Urinary bladder (tissue), 4 donors: ENCODE measurements around the gene UNC119B. TPM values are rescaled to one million over a fixed set of nuclear protein-coding genes. Genes with fewer than 3 reads are reported as not detected.
A peak's percentile ranks its signal among the peaks of the same experiment; 100 is the strongest.
"Not testable (repeated sequence)": the region's sequence is repeated elsewhere in the genome, so short reads cannot be mapped to it uniquely, and the experiment has no call there.

Experiments
- DNase-seq: peaks from one replicate; pipeline ENCODE4 v3.0.0-alpha.2; 2015; ENCODE audit errors: extremely low spot score
- H3K27ac ChIP-seq: one replicate; pipeline ENCODE4 v1.5.1; 2013; ENCODE audit warnings: low read depth, mild to moderate bottlenecking, moderate library complexity
- H3K36me3 ChIP-seq: one replicate; pipeline ENCODE4 v1.6.1; 2013; ENCODE audit warnings: mild to moderate bottlenecking, moderate library complexity; ENCODE audit not compliant: insufficient read depth
- H3K4me1 ChIP-seq: one replicate; pipeline ENCODE4 v1.6.1; 2013; ENCODE audit warnings: mild to moderate bottlenecking, moderate library complexity; ENCODE audit not compliant: insufficient read depth
- H3K4me3 ChIP-seq: one replicate; pipeline ENCODE4 v1.5.1; 2013; ENCODE audit warnings: low read depth, low read length
- WGBS: extraction: QIAGEN DNeasy Blood & Tissue Kit; methylation state at CpG from one replicate; pipeline ENCODE4 v1.1.7; 2013; 5-methylcytosine and 5-hydroxymethylcytosine counted together
- polyA plus RNA-seq: library from polyadenylated mRNA; stranded (reverse); fragments of 200-250 nt; gene quantifications from one replicate; pipeline ENCODE4 v1.2.3, GENCODE V29; 2013
- total RNA-seq: library from RNA; depleted of rRNA; stranded (reverse); fragments of >200 nt; gene quantifications from one replicate; pipeline ENCODE4 v1.2.3, GENCODE V29; 2014
- donor health status: healthy with polysubstance abuse.
- donor health status: healthy.

UNC119B gene
- total and polyA plus RNA-seq, 2 donors = 17.5 to 24.8 TPM

DNA sequence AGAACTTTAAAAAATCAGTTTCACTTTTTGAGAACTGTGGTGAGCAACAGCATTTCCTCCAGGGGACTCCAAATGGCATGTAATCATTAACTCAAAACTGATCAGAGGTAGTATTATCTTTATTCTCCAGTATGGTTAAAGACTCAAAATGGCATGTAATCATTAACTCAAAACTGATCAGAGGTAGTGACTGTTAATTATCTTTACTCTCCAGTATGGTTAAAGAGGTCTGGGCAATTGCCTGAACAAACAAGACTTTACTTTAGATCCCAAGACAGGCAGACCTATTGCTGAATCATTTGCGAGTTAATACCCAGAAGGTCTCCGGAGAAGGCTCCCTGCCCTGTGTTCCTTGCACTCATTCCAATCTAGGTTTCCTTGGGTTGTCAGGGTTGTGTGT is 8.8 kb downstream of the UNC119B start:
- peaks cover 6% of the 10 kb centered on the region for H3K36me3 ChIP-seq
- no peak overlapping the region for H3K27ac ChIP-seq
- no peak overlapping the region for H3K4me3 ChIP-seq
- H3K4me1 ChIP-seq = no peaks in the 10 kb centered on the region
- 96% methylated on average over 2 of the region's 2 CpGs for WGBS
- no peak for DNase-seq

- H3K36me3 ChIP-seq = peaks cover 6% of the 10 kb centered on the region
- WGBS = 87% methylated on average over 11 of the region's 11 CpGs
- H3K4me1 ChIP-seq = no peaks in the 10 kb centered on the region
- no peak overlapping the region for H3K4me3 ChIP-seq
- H3K27ac ChIP-seq = no peak overlapping the region
- DNase-seq = no peak
These were observed 9.4 kb downstream of the UNC119B start for GRCh38 chr12:120719496-120720233.

DNA sequence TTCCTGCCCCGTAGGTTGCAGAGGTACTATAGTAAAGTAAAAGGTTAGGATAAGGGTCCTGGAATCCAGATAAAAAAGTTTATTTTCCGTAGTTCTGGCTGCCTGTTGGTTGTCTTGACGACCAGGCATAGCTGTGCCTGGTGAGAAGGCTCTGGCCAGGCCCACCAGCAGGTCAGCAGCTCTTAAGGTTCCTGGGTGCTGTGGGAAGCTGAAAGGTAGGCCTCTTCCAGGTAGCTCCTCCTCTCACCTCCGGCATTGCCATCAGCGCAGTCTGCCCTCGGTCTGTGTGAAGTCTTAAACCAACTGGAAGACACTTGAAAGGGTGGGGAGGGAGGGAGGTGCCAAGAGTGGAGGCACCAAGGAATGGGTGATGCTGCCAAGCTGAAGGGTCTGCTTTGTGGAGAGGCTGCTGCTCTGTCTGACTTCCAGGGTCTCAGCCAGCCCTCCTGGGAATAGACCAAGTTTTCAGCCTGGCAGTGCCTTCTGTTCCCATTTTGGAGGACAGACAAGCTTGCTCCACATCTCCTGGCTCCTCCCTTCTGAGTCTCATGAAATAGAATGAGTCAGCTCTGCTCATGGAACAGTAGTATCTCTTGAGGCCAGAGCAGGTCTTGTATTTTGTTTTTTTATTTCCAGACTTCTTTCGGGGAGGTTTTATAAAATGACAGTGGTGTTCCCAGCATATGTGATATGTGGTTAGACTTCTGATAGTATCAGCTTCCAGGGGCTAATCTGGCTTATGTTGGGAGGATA is 10.2 kb downstream of the UNC119B start:
- no peaks in the 10 kb centered on the region for H3K4me1 ChIP-seq
- peaks cover 6% of the 10 kb centered on the region for H3K36me3 ChIP-seq
- 80% methylated on average over 7 of the region's 7 CpGs for WGBS
- DNase-seq = no peak
- no peak overlapping the region for H3K27ac ChIP-seq
- H3K4me3 ChIP-seq = no peak overlapping the region

GRCh38 chr12:120720987-120721801 is 10.9 kb downstream of the UNC119B start:
- DNase-seq = no peak
- WGBS = 93% methylated on average over 10 of the region's 10 CpGs

GRCh38 chr12:120721866-120722265 is 11.6 kb downstream of the UNC119B start:
- no peak overlapping the region for H3K27ac ChIP-seq
- H3K4me3 ChIP-seq = no peak overlapping the region
- peaks cover 6% of the 10 kb centered on the region for H3K36me3 ChIP-seq
- DNase-seq = no peak
- 91% methylated on average over 3 of the region's 3 CpGs for WGBS
- H3K4me1 ChIP-seq = no peaks in the 10 kb centered on the region

More at GRCh38 chr12:120720987-120721801, 10.9 kb downstream of the UNC119B start:
- no peak overlapping the region for H3K4me3 ChIP-seq
- no peak overlapping the region for H3K27ac ChIP-seq
- H3K4me1 ChIP-seq = no peaks in the 10 kb centered on the region
- H3K36me3 ChIP-seq = peaks cover 6% of the 10 kb centered on the region

- peaks cover 6% of the 10 kb centered on the region for H3K36me3 ChIP-seq
- H3K4me3 ChIP-seq = no peak overlapping the region
- DNase-seq = no peak
- WGBS = 95% methylated on average over 2 of the region's 2 CpGs
- H3K4me1 ChIP-seq = no peaks in the 10 kb centered on the region
- no peak overlapping the region for H3K27ac ChIP-seq
These were observed 12.5 kb downstream of the UNC119B start for GRCh38 chr12:120722784-120723183.

- Histone ChIP-seq H3K36me3 (peaks cover 3% of the 10 kb centered on the region), H3K4me1 (no peaks in the 10 kb centered on the region), H3K4me3 (no peak overlapping the region), H3K27ac (no peak overlapping the region)
- DNase-seq = no peak
- WGBS = 67% methylated on average over 5 of the region's 5 CpGs
These were observed 14.5 kb downstream of the UNC119B start for GRCh38 chr12:120724720-120725119.

DNA sequence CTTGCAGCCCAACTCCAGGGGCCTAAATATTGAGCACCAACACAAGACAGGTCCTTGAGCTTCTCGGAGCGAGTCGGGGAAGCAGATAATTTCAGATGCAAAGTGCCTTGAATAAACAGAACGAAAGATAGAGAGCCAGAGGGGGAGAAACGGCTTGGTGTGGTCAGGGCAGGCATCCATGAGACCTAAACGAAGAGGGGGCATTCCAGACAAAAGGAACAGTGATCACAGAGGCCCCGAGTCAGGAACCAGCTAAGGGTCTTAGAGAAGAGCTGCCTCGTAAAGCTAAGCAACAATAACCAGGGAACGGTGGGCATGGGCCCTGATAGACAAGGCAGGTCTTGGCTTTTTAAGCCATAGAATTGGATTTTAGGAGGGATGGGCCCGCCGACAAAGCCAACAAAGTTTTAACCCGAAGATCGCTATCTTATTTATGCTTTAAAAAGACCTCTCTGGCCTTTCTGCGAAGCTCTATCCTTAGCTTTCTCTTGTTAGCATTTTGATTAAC is 14.9 kb downstream of the UNC119B start:
- Histone ChIP-seq H3K4me3 (peak overlapping the region; percentile 62), H3K36me3 (peaks cover 2% of the 10 kb centered on the region), H3K27ac (no peak overlapping the region), H3K4me1 (no peaks in the 10 kb centered on the region)
- WGBS = 15% methylated on average over 14 of the region's 14 CpGs
- DNase-seq = no peak

DNA sequence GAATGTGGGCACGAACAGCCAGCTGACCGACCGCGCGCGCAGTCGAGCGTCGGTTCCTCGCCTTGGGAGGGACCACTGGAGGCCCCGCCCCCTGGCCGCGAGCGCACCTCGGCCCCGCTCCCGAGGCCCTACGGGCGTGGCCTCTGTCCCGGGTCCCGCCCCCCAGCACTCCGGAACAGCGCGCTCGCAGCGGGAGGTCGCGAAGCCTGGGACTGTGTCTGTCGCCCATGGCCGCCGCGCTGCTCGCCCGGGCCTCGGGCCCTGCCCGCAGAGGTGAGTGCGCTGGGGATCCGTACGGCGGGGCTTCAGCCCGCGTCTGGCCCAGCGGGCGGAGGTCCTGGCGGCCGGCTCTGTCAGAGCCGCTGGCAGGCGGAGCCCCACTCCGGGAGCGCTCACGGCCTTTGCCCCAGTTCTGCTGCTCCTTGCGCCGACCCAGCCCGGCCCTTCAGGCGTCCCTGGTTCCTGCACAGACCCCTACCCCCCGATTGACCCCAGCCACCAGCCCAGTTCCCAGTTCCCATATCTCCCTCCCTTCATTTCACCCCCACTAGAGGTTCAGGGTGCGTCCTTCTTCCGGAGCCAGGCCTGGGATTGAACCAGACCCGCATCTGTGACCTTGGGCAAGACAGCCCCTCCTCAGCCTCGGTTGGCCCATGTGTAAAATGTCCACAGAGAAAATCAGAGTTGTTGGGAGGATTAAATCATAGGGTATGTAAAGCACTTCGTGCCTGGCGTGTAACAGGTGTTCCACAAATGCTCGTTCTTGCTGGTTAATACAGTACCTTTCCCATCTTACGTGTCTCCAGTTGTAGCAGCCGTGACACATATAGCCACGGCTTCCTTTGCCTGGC is 15.6 kb downstream of the UNC119B start, which contains the start of gene ACADS:
ACADS (plus strand) TSS at position 168 of the 851 bp plus-strand sequence; CDS start at position 228, 60 bp downstream.
- H3K36me3 ChIP-seq = peaks cover 4% of the 10 kb centered on the region
- 7% methylated on average over 66 of the region's 66 CpGs for WGBS
- H3K4me3 ChIP-seq = peak within 1 kb of the TSS; percentile 62
- H3K4me1 ChIP-seq = no peaks in the 10 kb centered on the region
- peak within 1 kb of the TSS; percentile 42 for H3K27ac ChIP-seq
- DNase-seq = peak; percentile 43

DNA sequence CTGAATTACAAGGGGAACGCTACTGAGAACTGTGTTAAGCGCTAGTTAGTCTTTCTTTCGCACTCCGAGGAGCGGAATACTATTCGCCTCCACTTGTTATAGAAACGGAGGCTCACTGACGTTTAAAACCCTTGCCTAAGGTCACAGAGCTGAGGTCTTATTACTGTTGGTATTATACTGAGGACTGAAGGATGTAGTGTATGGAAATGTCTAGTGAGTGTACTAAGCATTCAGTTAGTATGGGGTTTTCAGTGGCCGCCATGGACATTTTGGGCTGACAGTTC is 16.2 kb downstream of the UNC119B start:
- no peak for DNase-seq
- WGBS = 87% methylated on average over 9 of the region's 9 CpGs
- H3K27ac ChIP-seq = no peak overlapping the region
- H3K4me1 ChIP-seq = no peaks in the 10 kb centered on the region
- peak overlapping the region; percentile 62 for H3K4me3 ChIP-seq
- H3K36me3 ChIP-seq = peaks cover 4% of the 10 kb centered on the region

DNA sequence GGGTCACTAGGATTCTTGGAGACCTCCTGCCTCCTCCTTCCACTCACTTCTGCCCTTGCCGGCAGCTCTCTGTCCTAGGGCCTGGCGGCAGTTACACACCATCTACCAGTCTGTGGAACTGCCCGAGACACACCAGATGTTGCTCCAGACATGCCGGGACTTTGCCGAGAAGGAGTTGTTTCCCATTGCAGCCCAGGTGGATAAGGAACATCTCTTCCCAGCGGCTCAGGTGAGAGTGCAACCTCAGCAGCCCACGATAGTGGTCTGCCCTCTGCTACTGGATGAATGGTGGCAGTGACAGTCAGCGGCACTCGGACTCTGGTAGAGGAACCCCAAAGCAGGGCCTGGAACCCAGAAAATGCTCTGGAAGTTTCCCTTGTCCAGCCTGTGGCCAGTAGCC is 16.7 kb downstream of the UNC119B start:
- Histone ChIP-seq H3K4me1 (no peaks in the 10 kb centered on the region), H3K27ac (no peak overlapping the region), H3K4me3 (no peak overlapping the region), H3K36me3 (peaks cover 4% of the 10 kb centered on the region)
- no peak for DNase-seq
- whole genome bisulfite sequencing = 96% methylated on average over 9 of the region's 9 CpGs

GRCh38 chr12:120732198-120732597 is 21.9 kb downstream of the UNC119B start:
- WGBS = 95% methylated on average over 35 of the region's 35 CpGs
- H3K36me3 ChIP-seq, H3K4me1 ChIP-seq, DNase-seq, H3K4me3 ChIP-seq, H3K27ac ChIP-seq: not testable (repeated sequence)

DNA sequence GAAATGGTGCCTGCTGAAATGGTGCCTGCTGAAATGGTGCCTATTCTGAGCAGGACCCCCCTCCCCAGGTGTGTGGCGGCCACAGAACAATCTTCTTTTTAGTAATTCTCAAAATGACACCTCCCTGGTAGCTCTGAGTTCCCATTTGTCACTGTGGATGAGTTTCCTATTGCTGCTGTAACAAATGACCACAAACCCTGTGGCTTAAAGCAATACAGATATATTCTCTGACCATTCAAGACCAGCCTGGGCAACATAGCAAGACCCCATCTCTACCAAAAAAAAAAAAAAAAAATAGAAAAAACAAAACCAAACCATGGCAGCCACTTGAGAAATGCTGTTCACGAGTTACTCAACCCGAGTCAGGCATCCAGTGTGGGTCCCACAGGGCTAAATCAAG is 23.3 kb downstream of the UNC119B start:
- Histone ChIP-seq H3K36me3 (peaks cover 3% of the 10 kb centered on the region), H3K4me1 (no peaks in the 10 kb centered on the region), H3K4me3 (no peak overlapping the region), H3K27ac (no peak overlapping the region)
- 97% methylated on average over 3 of the region's 3 CpGs for WGBS
- DNase-seq = no peak
